Adrenal gland (tissue), 5 donors: ENCODE results near the gene SLC46A2.

Experiments
- POLR2A ChIP-seq, 2 donors: fragments of 450-650 bp; IDR thresholded peaks; one replicate each; pipeline ENCODE4 v1.6.1; 2017; ENCODE audit warnings: antibody characterized with exemption in 2 of 2, mild to moderate bottlenecking in 2 of 2, moderate library complexity in 1 of 2
- TF ChIP-seq, protein P1 (sequence below), 6 experiments: fragments of 450-650 bp in 4 of 6; fragments of 200-600 bp in 2 of 6; sonication (generic) in 1 of 6; IDR thresholded peaks; 1 replicate in 5 of 6; 2 replicates in 1 of 6; pipeline versions ENCODE4 v1.5.1 to v1.8.0; 2016 to 2021; ENCODE audit warnings: antibody characterized with exemption in 6 of 6, mild to moderate bottlenecking in 2 of 6, moderate library complexity in 1 of 6
- donor health status: DM: no; HTN: no; CAD: no.

DNA sequence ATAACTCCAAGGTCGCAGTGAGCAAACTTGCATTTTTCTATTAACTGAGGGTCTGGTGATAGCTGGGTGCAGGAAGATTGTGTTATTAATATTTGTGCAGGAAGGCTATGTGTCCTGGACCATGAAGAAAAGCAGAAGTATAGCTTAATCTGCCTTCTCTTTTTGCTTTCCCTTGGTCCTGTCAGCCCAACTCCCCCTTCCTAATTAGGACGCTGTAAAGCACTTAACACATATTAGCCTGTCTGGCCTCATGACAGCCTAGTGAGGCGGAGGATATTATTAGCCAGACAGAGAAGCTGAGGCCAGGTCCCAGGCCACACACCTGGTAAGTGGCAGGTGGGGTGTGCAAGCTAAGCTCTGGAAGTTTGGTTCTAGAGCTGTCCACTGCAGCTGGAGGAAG, 29.5 kb downstream of the SLC46A2 start:
- TF ChIP-seq, protein P1, sequence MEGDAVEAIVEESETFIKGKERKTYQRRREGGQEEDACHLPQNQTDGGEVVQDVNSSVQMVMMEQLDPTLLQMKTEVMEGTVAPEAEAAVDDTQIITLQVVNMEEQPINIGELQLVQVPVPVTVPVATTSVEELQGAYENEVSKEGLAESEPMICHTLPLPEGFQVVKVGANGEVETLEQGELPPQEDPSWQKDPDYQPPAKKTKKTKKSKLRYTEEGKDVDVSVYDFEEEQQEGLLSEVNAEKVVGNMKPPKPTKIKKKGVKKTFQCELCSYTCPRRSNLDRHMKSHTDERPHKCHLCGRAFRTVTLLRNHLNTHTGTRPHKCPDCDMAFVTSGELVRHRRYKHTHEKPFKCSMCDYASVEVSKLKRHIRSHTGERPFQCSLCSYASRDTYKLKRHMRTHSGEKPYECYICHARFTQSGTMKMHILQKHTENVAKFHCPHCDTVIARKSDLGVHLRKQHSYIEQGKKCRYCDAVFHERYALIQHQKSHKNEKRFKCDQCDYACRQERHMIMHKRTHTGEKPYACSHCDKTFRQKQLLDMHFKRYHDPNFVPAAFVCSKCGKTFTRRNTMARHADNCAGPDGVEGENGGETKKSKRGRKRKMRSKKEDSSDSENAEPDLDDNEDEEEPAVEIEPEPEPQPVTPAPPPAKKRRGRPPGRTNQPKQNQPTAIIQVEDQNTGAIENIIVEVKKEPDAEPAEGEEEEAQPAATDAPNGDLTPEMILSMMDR (IDR thresholded peaks at IDR 0.05) = no peak
- TF ChIP-seq POLR2A (IDR thresholded peaks at IDR 0.05) = no peak
